Small intestine (tissue), 7 donors: ENCODE data around the gene GNB5. TPM values are rescaled to one million over a fixed set of nuclear protein-coding genes. Genes with fewer than 3 reads are reported as not detected.

Experiments
- DNase-seq, 2 donors: peaks; one replicate each; pipeline versions ENCODE4 v3.0.0 to v3.0.0-alpha.2; 2013
- FAIRE-seq: peaks from 2 replicates; lab custom pipeline; 2012; peaks lifted over from hg19 to GRCh38; lab: Jason Lieb, UNC
- H3K27ac ChIP-seq, 3 donors: one replicate each; pipeline ENCODE4 v1.5.1; 2013; ENCODE audit warnings: low read length in 2 of 3, mild to moderate bottlenecking in 2 of 3, control low read depth in 1 of 3, inconsistent platforms in 1 of 3, low read depth in 1 of 3, moderate library complexity in 1 of 3
- H3K27me3 ChIP-seq, 3 donors: one replicate each; pipeline ENCODE4 v1.6.1; 2013; ENCODE audit warnings: low read length in 3 of 3, inconsistent platforms in 1 of 3; ENCODE audit not compliant: control insufficient read depth in 3 of 3, insufficient read depth in 3 of 3
- H3K36me3 ChIP-seq, 3 donors: one replicate each; pipeline ENCODE4 v1.6.1; 2013; ENCODE audit warnings: low read length in 3 of 3, inconsistent platforms in 1 of 3, low read depth in 1 of 3, mild to moderate bottlenecking in 1 of 3, moderate library complexity in 1 of 3; ENCODE audit not compliant: control insufficient read depth in 3 of 3, insufficient read depth in 2 of 3
- H3K4me1 ChIP-seq, 3 donors: one replicate each; pipeline ENCODE4 v1.6.1; 2013; ENCODE audit warnings: low read length in 2 of 3, inconsistent platforms in 1 of 3, low read depth in 1 of 3, mild to moderate bottlenecking in 1 of 3, moderate library complexity in 1 of 3; ENCODE audit not compliant: control insufficient read depth in 3 of 3, insufficient read depth in 2 of 3
- H3K4me3 ChIP-seq, 3 donors: one replicate each; pipeline ENCODE4 v1.5.1; 2013; ENCODE audit warnings: low read length in 3 of 3, control low read depth in 1 of 3, inconsistent platforms in 1 of 3, low read depth in 1 of 3, mild to moderate bottlenecking in 1 of 3, moderate library complexity in 1 of 3
- H3K9me3 ChIP-seq, 2 donors: one replicate each; pipeline ENCODE4 v1.6.1; 2013; ENCODE audit warnings: low read depth in 1 of 2, low read length in 1 of 2; ENCODE audit not compliant: control insufficient read depth in 2 of 2, insufficient read depth in 1 of 2
- WGBS, 3 donors: extraction: QIAGEN DNeasy Blood & Tissue Kit; methylation state at CpG; one replicate each; pipeline ENCODE4 v1.1.7; 2013; 5-methylcytosine and 5-hydroxymethylcytosine counted together
- polyA plus RNA-seq, 4 donors: library from polyadenylated mRNA; stranded (reverse) in 3 of 4; unstranded in 1 of 4; fragments of 200-250 nt in 3 of 4; fragments of 120-200 nt in 1 of 4; gene quantifications; one replicate each; pipeline versions ENCODE4 v1.2.1 to v1.2.3, GENCODE V29; 2013
- donor health status: healthy with polysubstance abuse.
- donor health status: control.
- donor health status: control.
- donor health status: Bipolar disorder and iron deficiency.
- donor health status: healthy.

The GNB5 gene
- polyA plus RNA-seq, 4 donors = 1.3 to 10.0 (median 2.9) TPM

- FAIRE-seq = no peak
- peaks cover 9 to 14% (median 10%) of the 10 kb centered on the region in 3 donors for H3K4me1 ChIP-seq
- no peak for DNase-seq
- H3K4me3 ChIP-seq = no peak overlapping the region
- no peaks in the 10 kb centered on the region for H3K27me3 ChIP-seq
- H3K9me3 ChIP-seq = no peaks in the 10 kb centered on the region
- no peak overlapping the region for H3K27ac ChIP-seq
- H3K36me3 ChIP-seq = peaks cover 0 to 5% (median 3%) of the 10 kb centered on the region in 3 donors
- 89 to 96% (median 93%) methylated on average over 4 of the region's 4 CpGs for WGBS, 3 donors
Measured at GRCh38 chr15:52140646-52141045, 50.5 kb downstream of the GNB5 start.

- FAIRE-seq = no peak
- 52 to 63% (median 55%) methylated on average over 17 of the region's 17 CpGs for WGBS, 3 donors
- Histone ChIP-seq H3K27ac (no peak overlapping the region), H3K36me3 (peaks cover 0 to 5% (median 5%) of the 10 kb centered on the region in 3 donors), H3K27me3 (no peaks in the 10 kb centered on the region), H3K4me3 (no peak overlapping the region), H3K4me1 (peaks cover 14 to 20% (median 15%) of the 10 kb centered on the region in 3 donors), H3K9me3 (no peaks in the 10 kb centered on the region)
- peak; percentile 75 to 76 for DNase-seq
Measured at GRCh38 chr15:52139599-52140462, 51.4 kb downstream of the GNB5 start.

DNA sequence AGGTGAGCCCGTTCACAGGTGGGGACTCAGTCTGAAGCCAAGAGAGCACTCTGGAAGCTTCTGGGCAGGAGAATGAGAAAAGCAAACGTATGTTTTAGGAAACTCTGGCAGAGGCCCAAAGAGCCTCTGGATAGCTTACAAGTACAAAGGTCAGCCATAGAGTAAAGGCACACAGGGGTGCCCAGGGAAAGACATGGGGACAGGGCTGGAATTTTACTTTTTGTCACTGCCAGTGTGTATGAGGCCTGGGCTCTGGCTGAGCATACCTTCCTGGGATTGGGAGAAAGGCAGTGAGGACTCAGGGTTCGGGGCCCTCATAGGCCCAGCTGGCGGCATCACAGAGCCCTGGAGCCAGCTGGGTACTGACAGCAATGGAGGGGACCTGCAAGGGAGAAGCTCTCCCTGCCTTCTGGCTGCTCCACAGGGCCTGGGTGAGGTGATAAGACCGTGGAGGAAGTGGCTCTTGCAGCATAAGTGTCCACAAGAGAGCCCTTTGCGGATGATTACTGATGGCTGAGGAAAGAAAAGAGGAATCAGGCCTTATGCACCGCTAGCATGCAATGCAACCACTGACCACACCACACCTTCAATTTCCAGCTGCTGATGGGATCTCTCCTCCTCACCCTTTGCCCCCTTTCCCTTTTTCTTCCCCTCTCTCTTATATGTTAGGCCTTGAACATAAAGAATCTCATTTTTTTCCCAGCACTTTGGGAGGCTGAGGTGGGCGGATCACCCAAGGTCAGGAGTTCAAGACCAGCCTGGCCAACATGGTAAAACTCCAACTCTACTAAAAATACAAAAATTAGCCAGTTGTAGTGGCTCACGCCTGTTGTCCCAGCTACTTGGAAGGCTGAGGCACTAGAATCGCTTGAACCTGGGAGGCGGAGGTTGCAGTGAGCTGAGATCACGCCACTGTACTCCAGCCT is 53.5 kb downstream of the GNB5 start:
- peaks cover 0 to 3% (median 2%) of the 10 kb centered on the region in 3 donors for H3K36me3 ChIP-seq
- H3K27me3 ChIP-seq = no peaks in the 10 kb centered on the region
- H3K27ac ChIP-seq = peak overlapping the region in 1 of 3 donors; percentile 29
- DNase-seq = peak; percentile 13 to 65
- peaks cover 17 to 35% (median 22%) of the 10 kb centered on the region in 3 donors for H3K4me1 ChIP-seq
- no peak for FAIRE-seq
- no peak overlapping the region for H3K4me3 ChIP-seq
- WGBS, 3 donors = 57 to 75% (median 68%) methylated on average over 12 of the region's 12 CpGs
- no peaks in the 10 kb centered on the region for H3K9me3 ChIP-seq

DNA sequence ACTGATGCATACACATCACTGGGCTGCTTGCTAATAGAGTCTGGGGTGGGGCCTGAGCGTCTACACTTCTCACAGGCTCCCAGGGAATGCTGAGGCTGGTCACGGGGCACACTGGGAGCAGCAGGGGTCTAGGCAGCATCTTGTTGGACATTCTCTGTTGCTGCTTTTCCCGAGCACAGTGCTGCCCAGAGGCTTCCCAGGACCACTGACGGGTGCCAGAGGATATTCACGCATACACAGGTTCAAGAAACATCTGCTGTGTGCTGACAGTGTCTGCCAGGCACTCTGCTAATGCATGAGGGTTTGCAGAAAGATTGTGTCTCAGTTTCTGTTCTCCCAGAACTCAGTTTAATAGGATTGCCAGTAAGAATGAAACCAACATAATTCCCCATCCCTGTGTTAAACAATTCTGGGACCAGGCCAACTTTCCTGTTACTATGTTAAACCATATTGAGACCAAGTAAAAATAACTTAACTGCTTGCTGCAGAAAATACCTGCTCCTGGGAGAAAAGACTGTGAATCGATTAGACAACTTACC is 54.7 kb downstream of the GNB5 start:
- Histone ChIP-seq H3K36me3 (peaks cover 0 to 3% (median 2%) of the 10 kb centered on the region in 3 donors), H3K4me3 (no peak overlapping the region), H3K4me1 (peaks cover 17 to 35% (median 22%) of the 10 kb centered on the region in 3 donors), H3K9me3 (no peaks in the 10 kb centered on the region), H3K27ac (peak overlapping the region in 1 of 3 donors; percentile 28), H3K27me3 (no peaks in the 10 kb centered on the region)
- no peak for DNase-seq
- 49 to 55% (median 50%) methylated on average over 6 of the region's 6 CpGs for WGBS, 3 donors
- no peak for FAIRE-seq

GRCh38 chr15:52134502-52135144 is 56.6 kb downstream of the GNB5 start:
- DNase-seq (peak; percentile 86 to 96), FAIRE-seq (no peak)

DNA sequence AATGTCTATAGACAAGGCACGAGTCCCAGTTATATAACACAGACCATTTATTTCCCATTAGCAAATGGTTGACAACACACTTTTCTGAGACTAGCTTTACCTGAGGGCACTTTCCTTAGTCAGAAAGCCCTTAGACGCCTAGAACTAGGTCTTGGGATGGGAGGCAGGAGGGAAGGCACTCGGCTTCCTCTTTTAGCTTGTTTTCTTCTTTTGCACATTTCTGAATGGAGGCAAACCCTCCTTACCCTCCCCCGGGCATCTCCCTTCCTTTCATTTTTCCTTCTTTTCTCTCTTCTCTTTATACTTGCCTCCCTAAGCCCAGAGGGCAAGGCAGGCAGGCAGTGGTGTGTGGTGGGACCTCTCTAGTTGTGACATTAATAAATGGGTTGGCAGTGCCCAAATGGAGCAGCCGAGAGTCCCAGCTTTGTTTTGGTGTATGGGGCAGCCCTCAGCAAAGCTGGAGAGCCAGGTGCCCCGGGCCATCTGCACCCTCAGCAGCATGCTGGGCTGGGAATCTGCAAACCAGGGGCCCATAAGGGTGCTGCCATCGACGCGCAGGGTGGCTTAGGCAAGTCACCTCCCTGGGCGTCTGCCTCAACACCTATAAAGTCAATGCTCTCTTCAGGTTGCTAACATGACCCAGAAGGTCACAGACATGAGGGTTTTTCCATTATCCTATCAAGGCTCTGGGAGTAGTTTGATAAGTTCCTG is 57.5 kb downstream of the GNB5 start:
- WGBS, 3 donors = 78 to 89% (median 82%) methylated on average over 10 of the region's 10 CpGs
- Histone ChIP-seq H3K9me3 (no peaks in the 10 kb centered on the region), H3K4me1 (peaks cover 17 to 35% (median 22%) of the 10 kb centered on the region in 3 donors), H3K4me3 (no peak overlapping the region), H3K27ac (peak overlapping the region in 2 of 3 donors; percentile 50 to 71), H3K27me3 (no peaks in the 10 kb centered on the region), H3K36me3 (peaks cover 0 to 2% (median 0%) of the 10 kb centered on the region in 3 donors)
- DNase-seq (peak in 1 of 2 donors; percentile 32), FAIRE-seq (no peak)

More at GRCh38 chr15:52134502-52135144, 56.6 kb downstream of the GNB5 start:
- Histone ChIP-seq H3K4me1 (peaks cover 17 to 35% (median 22%) of the 10 kb centered on the region in 3 donors), H3K27ac (peak overlapping the region; percentile 33 to 71 (median 66)), H3K4me3 (no peak overlapping the region), H3K9me3 (no peaks in the 10 kb centered on the region), H3K36me3 (peaks cover 0 to 2% (median 0%) of the 10 kb centered on the region in 3 donors), H3K27me3 (no peaks in the 10 kb centered on the region)
- WGBS, 3 donors = 53 to 78% (median 55%) methylated on average over 5 of the region's 5 CpGs

GRCh38 chr15:52132066-52132465 is 59.1 kb downstream of the GNB5 start:
- no peak overlapping the region for H3K4me3 ChIP-seq
- peaks cover 0 to 2% (median 0%) of the 10 kb centered on the region in 3 donors for H3K36me3 ChIP-seq
- no peaks in the 10 kb centered on the region for H3K27me3 ChIP-seq
- peaks cover 12 to 27% (median 16%) of the 10 kb centered on the region in 3 donors for H3K4me1 ChIP-seq
- no peak for DNase-seq
- H3K27ac ChIP-seq = no peak overlapping the region
- no peaks in the 10 kb centered on the region for H3K9me3 ChIP-seq
- FAIRE-seq = no peak
